Measurements from ENCODE around the gene DDI2.
"Not testable (repeated sequence)": the region's sequence is repeated elsewhere in the genome, so short reads cannot be mapped to it uniquely, and the experiment has no call there.

DDI2 gene

GRCh38 chr1:15637826-15638225 is 20.6 kb downstream of the DDI2 start:
- no peak for DNase-seq

- no peak for DNase-seq
Observed at GRCh38 chr1:15639262-15639661, 22.0 kb downstream of the DDI2 start.

DNA sequence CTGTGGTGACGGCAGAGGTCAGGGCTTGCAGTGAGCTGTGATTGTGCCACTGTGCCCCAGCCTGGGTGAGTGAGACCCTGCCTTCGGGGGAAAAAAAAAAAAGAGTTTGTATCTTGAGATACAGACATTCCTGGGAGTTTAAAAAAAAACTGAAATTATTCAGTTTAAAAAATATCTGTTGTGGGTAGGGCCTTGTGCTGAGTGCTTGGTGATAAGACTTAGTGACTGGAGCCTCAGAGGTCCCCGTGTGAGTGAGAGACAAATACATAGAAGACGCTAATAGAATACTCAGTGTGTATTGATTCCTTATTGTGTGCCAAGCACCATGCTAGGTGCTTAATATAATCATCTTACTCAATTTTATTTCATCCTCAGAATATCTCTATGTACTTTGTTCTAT is 22.7 kb downstream of the DDI2 start:
- no peak for DNase-seq

GRCh38 chr1:15640667-15641066 is 23.4 kb downstream of the DDI2 start:
- no peak for DNase-seq

GRCh38 chr1:15649937-15650336 is 32.7 kb downstream of the DDI2 start:
- DNase-seq: no peak

DNA sequence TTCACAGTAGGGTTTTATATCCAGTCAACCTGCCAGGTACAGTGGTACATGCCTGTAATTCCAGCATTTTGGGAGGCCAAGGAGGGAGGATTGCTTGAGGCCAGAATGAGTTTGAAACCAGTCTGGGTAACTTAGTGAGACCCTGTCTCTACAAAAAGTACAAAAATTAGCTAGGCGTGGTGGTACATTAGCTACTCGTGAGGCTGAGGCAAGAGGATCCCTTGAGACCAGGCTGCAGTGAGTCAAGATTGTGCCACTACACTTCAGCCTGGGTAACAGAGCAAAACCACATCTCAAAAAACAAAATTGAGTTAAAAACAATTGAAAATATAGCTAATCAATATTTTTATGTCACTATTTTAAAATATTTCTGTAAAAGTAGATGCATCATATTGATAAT is 33.2 kb downstream of the DDI2 start:
- DNase-seq: no peak

DNA sequence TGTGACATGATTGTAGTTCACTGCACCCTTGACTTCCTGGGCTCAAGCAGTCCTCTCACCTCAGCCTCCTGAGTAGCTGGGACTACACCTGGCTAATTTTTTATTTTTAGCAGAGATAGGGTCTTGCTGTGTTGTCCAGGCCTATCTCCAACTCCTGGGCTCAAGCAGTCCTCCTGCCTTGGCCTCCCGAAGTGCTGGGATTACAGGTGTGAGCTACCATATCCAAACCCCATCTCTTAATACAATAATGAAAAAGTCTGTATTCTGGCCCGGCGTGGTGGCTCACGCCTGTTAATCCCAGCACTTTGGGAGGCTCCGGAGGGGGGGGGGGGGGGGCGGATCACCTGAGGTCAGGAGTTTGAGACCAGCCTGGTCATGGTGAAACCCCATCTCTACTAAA is 34.9 kb downstream of the DDI2 start:
- DNase-seq: not testable (repeated sequence)

DNA sequence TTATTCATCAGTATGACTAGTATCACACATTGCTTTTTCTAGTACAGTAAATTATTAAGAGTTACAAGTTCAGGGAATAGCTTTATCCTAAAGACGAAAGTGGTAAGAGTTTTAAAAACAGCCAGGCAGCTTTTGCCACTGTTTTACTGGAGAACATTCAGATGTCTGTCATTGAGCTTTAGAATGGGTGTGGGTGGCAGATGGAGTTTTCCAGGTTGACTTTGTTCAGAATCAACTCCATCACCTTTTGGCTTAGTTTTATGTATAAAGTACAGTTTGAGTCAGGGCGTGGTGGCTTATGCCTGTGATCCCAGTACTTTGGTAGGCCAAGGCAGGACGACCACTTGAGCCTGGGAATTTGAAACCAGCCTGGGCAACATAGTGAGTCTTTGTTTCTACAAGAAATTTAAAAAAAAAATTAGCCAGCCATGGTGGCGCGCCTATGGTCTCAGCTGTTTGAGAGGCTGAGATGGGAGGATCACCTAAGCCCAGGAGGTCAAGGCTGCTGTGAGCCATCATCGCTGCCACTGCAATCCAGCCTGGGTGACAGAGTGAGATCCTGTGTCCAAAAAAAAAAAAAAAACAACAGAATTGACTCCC is 36.9 kb downstream of the DDI2 start:
- DNase-seq: no peak

- DNase-seq: no peak
Observed at GRCh38 chr1:15656464-15656863, 39.2 kb downstream of the DDI2 start.

DNA sequence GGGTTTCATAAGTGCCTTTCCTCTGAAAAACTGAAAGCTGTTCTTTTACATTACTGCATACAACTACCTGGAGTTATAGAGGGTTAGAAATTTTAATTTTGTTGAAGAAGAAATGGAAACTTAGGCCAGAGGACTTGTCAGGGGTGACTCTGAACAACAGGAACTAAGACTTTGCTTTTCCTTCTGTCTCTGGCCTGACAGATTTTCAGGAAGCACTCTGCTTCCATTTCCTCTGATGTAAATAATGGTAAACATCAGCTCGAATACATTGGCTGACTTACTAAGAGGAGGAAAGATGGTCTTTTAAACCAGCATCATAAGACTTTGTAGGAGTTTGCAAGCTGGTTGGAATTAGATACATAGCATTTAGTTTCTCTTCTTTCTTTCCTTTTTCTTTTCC is 39.8 kb downstream of the DDI2 start:
- no peak for DNase-seq

DNA sequence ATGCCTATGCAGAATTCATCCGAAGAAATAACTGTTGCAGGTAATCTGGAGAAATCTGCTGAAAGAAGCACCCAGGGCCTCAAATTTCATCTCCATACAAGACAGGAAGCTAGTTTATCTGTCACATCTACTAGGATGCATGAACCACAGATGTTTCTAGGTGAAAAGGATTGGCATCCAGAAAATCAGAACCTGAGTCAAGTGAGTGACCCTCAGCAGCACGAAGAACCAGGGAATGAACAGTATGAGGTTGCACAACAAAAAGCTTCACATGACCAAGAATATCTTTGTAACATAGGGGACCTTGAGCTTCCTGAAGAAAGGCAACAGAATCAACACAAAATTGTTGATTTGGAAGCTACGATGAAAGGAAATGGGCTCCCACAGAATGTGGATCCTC is 42.9 kb downstream of the DDI2 start:
- DNase-seq: no peak

DNA sequence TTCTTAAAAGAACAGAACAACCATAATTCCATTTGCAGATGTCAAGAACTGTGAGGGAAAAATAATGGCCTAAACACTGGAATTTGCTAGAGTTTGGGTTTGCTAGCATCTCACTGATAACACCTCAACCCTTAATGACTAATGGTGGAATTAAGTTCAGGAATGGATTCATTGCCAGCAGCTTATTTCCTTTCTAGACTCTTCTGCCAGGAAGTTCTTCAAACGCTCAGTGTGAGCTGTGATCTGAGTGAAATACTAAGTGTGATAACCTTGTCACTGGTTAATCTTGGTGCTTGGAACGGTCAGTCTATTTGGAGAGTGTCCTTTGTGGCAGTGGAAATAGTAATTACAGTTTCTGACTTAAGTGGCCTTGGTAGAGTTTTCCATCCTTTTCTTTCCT is 45.2 kb downstream of the DDI2 start:
- DNase-seq: no peak

DNA sequence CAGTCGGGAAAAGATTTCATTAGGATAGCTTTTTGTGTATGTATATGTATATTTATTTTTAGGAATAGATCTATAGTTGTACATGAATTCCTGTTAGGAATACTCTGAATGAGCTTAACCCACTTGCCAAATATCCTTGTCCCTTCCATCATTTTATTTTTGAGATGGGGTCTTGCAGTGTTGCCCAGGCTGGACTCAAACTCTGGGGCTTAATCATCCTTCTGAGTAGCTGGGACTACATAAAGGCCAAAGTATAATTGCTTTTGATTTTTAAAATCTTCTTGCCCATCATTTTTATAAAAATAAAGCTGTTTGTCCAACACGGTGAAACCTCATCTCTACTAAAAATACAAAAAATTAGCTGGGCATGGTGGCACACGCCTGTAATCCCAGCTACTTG is 46.7 kb downstream of the DDI2 start:
- no peak for DNase-seq

- no peak for DNase-seq
Observed at GRCh38 chr1:15667362-15667761, 50.1 kb downstream of the DDI2 start.

- no peak for DNase-seq
Observed at GRCh38 chr1:15668089-15668754, 51.0 kb downstream of the DDI2 start.

GRCh38 chr1:15669074-15669473 is 51.8 kb downstream of the DDI2 start:
- DNase-seq: no peak

- DNase-seq: no peak
Observed at GRCh38 chr1:15669864-15670263, 52.6 kb downstream of the DDI2 start.

DNA sequence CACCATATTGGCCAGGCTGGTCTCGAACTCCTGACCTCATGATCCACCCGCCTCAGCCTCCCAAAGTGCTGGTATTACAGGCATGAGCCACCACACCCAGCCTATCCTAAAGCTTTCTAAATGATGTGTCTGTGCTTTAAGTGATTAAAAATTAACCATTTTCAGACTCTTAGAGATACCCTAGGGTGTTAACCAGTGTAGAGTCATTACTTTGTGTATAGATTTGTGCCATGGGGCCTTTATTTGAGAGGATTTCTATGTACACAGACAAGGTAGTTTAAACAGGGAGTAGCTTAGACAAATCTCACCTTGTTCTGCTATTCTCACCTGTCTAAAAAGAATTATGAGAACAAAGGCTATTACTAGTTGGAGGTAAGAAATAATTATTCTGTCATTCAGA is 54.2 kb downstream of the DDI2 start:
- DNase-seq: no peak

DNA sequence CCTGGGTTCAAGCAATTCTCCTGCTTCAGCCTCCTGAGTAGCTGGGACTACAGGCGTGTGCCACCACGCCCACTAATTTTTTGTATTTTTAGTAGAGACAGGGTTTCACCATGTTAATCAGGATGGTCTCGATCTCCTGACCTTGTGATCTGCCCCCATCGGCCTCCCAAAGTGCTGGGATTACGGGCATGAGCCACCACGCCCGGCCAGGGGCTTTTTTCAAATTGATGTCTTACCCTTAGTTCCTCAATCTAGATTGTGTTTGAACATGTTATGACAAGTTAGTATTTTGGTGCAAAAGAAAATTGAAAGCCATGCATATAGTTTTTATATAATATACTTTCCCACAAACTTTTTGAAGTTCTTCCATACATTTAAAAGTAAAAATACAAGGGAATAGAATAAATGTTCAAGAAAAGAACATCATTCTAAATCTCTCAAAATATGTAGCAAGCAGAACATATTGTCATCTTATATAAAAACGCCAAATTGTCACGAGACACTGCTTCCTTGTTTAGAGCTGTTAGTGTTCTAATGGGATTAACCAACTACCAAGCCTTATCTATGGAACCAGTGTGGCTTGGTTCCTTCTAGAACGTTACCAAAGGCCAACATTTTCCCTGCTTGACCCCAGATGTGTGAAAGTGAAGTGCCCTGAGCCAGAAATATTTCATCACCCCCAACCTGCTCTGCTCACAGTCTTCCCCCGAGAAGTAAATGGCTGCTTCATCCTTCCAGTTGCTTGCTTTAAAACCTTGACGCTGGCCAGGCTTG is 57.3 kb downstream of the DDI2 start:
- DNase-seq: no peak

DNA sequence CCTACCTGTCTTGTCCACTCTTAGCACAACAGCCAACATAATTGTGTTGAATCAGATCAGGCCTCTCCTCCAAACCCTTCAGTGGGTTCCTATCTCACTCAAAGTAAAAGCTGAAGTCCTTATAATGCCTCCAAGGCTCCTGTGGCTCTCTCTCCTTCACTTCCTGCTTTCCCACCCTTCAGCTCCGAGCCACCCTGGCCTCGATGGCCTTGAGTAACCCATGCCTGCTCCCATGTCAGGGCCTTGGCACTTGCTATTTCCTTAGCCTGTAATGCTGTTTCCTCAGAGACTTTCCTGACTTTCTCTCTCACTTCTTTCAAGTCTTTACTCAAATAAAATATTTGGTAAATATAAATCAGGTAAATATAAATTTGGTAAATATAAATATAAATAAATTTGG is 58.8 kb downstream of the DDI2 start:
- no peak for DNase-seq

DNA sequence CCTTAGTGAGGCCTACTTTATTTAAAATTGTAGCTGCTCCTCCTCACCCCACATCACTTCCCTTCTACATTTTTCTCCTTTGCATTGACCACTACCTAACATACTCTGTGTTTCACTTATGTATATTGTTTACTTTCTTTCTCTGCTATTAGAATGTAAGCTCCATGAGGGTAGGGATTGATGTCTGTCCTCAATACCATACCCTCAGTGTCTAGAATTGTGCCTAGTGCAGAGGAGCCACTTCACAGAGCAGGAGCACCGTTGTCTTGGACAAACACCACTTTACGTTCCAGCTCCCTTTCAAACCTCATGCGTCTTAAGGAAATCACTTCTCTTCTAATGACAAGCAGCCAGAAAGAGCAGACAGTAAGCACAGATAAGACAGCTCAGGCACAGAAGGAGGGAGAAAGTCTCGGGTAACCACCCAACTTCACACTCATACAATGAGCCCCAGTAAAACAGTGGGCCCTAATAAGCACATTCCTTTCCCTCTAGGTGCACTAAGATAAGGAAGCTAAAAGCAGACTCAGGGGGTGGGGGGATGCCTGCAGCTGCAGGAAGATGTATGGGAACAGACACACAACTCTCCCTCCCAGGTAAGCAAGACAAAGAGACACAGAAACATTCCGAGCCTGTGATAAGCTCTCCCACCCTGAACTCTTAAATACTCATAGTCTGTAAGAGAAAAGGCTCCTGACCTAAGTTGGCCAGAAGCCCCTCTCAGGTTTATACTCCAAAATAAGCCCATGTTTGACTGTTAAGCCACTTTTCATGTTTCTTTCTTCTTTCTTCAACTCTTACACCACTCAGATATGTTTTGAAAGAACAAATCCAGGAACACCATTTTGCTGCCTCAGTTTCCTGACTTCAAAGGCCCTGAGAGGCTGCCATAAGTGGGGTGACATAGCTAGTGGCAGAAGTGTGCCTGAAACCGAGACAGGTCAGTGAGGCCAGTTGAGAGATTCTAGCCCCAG is 59.7 kb downstream of the DDI2 start:
- no peak for DNase-seq

GRCh38 chr1:15678578-15678977 is 61.3 kb downstream of the DDI2 start:
- DNase-seq: no peak

GRCh38 chr1:15680131-15680530 is 62.9 kb downstream of the DDI2 start:
- DNase-seq: no peak
